CD14-positive monocyte (primary cell): ENCODE results near the gene SCN4A. TPM values are rescaled to one million over a fixed set of nuclear protein-coding genes. Genes with fewer than 3 reads are reported as not detected.

Source experiments
- DNase-seq, 3 donors: peaks; one replicate each; pipeline ENCODE4 v3.0.0-alpha.2; 2011 to 2022
- H2AFZ ChIP-seq: 2 replicates; pipeline ENCODE4 v1.6.0; 2012; ENCODE audit warnings: mild to moderate bottlenecking, low read depth, low read length, inconsistent platforms; ENCODE audit not compliant: insufficient read depth, poor library complexity, severe bottlenecking
- H3K27ac ChIP-seq, 2 donors: 1 replicate in 1 of 2; 2 replicates in 1 of 2; pipeline ENCODE4 v1.5.1; 2012 to 2013; ENCODE audit warnings: low read length in 2 of 2, control low read depth in 1 of 2, inconsistent platforms in 1 of 2, low read depth in 1 of 2, mild to moderate bottlenecking in 1 of 2
- H3K27me3 ChIP-seq, 2 donors: one replicate each; pipeline versions ENCODE4 v1.6.0 to v1.6.1; 2011 to 2013; ENCODE audit warnings: low read length in 2 of 2; ENCODE audit not compliant: control insufficient read depth in 2 of 2, insufficient read depth in 2 of 2
- H3K36me3 ChIP-seq, 2 donors: replicated peaks in 1 of 2; 1 replicate in 1 of 2; 2 replicates in 1 of 2; pipeline versions ENCODE4 v1.5.1 to v1.6.1; 2012 to 2013; ENCODE audit warnings: low read length in 2 of 2, control low read depth in 1 of 2, inconsistent platforms in 1 of 2, mild to moderate bottlenecking in 1 of 2; ENCODE audit not compliant: insufficient read depth in 2 of 2, control insufficient read depth in 1 of 2
- H3K4me1 ChIP-seq, 2 donors: 1 replicate in 1 of 2; 2 replicates in 1 of 2; pipeline versions ENCODE4 v1.5.1 to v1.6.1; 2012 to 2013; ENCODE audit warnings: low read length in 2 of 2, control low read depth in 1 of 2, inconsistent platforms in 1 of 2, mild to moderate bottlenecking in 1 of 2, moderate library complexity in 1 of 2; ENCODE audit not compliant: insufficient read depth in 2 of 2, control insufficient read depth in 1 of 2
- H3K4me2 ChIP-seq: replicated peaks from 2 replicates; pipeline ENCODE3; 2012; ENCODE audit warnings: low read length, moderate library complexity, mild to moderate bottlenecking; ENCODE audit not compliant: poor library complexity, severe bottlenecking; ENCODE audit errors: extremely low read depth
- H3K4me3 ChIP-seq, 3 experiments: fragments of 200-600 bp in 1 of 3; sonication (generic) in 1 of 3; replicated peaks in 1 of 3; 1 replicate in 2 of 3; 2 replicates in 1 of 3; pipeline ENCODE4 v1.5.1; 2011 to 2013; ENCODE audit warnings: low read length in 3 of 3, mild to moderate bottlenecking in 3 of 3, control low read depth in 2 of 3, low read depth in 2 of 3, inconsistent platforms in 1 of 3, moderate library complexity in 1 of 3
- H3K79me2 ChIP-seq: 2 replicates; pipeline ENCODE4 v1.6.0; 2012; ENCODE audit warnings: mild to moderate bottlenecking, control low read depth, inconsistent platforms, low read length, moderate library complexity; ENCODE audit not compliant: insufficient read depth
- H3K9ac ChIP-seq: 2 replicates; pipeline ENCODE4 v1.6.0; 2017; ENCODE audit warnings: low read length, mild to moderate bottlenecking; ENCODE audit not compliant: insufficient read depth, poor library complexity, severe bottlenecking
- H3K9me3 ChIP-seq, 2 donors: replicated peaks in 1 of 2; 1 replicate in 1 of 2; 2 replicates in 1 of 2; pipeline versions ENCODE4 v1.5.1 to v1.6.1; 2012 to 2013; ENCODE audit warnings: low read length in 2 of 2, control low read depth in 1 of 2; ENCODE audit not compliant: control insufficient read depth in 1 of 2, insufficient read depth in 1 of 2
- H4K20me1 ChIP-seq: 2 replicates; pipeline ENCODE4 v1.6.0; 2012; ENCODE audit warnings: mild to moderate bottlenecking, low read length, control low read depth, moderate library complexity; ENCODE audit not compliant: insufficient read depth
- H3K27ac Mint-ChIP-seq, 7 donors: one replicate each; pipeline ENCODE4 v1.8.0; 2020; ENCODE audit warnings: mild to moderate bottlenecking in 7 of 7, mixed read lengths in 7 of 7, moderate library complexity in 6 of 7, inconsistent platforms in 2 of 7
- H3K27me3 Mint-ChIP-seq, 3 donors: one replicate each; pipeline ENCODE4 v1.8.0; 2021 to 2022; ENCODE audit warnings: low read depth in 3 of 3, mild to moderate bottlenecking in 3 of 3, mixed read lengths in 3 of 3, moderate library complexity in 3 of 3, inconsistent platforms in 1 of 3
- H3K36me3 Mint-ChIP-seq, 2 donors: one replicate each; pipeline ENCODE4 v1.8.0; 2020; ENCODE audit warnings: mixed read lengths in 2 of 2, inconsistent platforms in 1 of 2, mild to moderate bottlenecking in 1 of 2
- H3K4me1 Mint-ChIP-seq: one replicate; pipeline ENCODE4 v1.8.0; 2020; ENCODE audit warnings: mild to moderate bottlenecking, mixed read lengths
- H3K4me3 Mint-ChIP-seq, 2 donors: one replicate each; pipeline ENCODE4 v1.8.0; 2020; ENCODE audit warnings: mild to moderate bottlenecking in 2 of 2, mixed read lengths in 2 of 2, moderate library complexity in 1 of 2
- H3K9me3 Mint-ChIP-seq, 7 donors: one replicate each; pipeline ENCODE4 v1.8.0; 2020 to 2022; ENCODE audit warnings: mixed read lengths in 7 of 7, mild to moderate bottlenecking in 6 of 7, moderate library complexity in 6 of 7, inconsistent platforms in 2 of 7
- CTCF ChIP-seq: fragments of 200-600 bp; IDR thresholded peaks from one replicate; pipeline ENCODE4 v1.8.0; 2022; ENCODE audit warnings: antibody characterized with exemption, mild to moderate bottlenecking
- WGBS: methylation state at CpG from one replicate; pipeline ENCODE4 v1.1.5; 2013; ENCODE audit warnings: missing lambda C conversion rate; ENCODE audit not compliant: insufficient coverage; 5-methylcytosine and 5-hydroxymethylcytosine counted together
- intact Hi-C, 2 donors: fragments of 100-400 bp; cut with micrococcal nuclease; formaldehyde crosslinking; loops; one replicate each; pipeline versions ENCODE4 v1.15.0 to v1.15.1; 2023
- polyA plus RNA-seq, 3 donors: library from polyadenylated mRNA; depleted of rRNA in 1 of 3; unstranded in 2 of 3; stranded (reverse) in 1 of 3; fragments of 300-500 nt in 2 of 3; fragments of >200 nt in 1 of 3; fragmentation: Illumina TruSeq in 2 of 3; gene quantifications; 1 replicate in 2 of 3; 2 replicates in 1 of 3; pipeline ENCODE4 v1.2.3, GENCODE V29; 2012 to 2021

The SCN4A gene
- polyA plus RNA-seq, 3 donors = not detected

DNA sequence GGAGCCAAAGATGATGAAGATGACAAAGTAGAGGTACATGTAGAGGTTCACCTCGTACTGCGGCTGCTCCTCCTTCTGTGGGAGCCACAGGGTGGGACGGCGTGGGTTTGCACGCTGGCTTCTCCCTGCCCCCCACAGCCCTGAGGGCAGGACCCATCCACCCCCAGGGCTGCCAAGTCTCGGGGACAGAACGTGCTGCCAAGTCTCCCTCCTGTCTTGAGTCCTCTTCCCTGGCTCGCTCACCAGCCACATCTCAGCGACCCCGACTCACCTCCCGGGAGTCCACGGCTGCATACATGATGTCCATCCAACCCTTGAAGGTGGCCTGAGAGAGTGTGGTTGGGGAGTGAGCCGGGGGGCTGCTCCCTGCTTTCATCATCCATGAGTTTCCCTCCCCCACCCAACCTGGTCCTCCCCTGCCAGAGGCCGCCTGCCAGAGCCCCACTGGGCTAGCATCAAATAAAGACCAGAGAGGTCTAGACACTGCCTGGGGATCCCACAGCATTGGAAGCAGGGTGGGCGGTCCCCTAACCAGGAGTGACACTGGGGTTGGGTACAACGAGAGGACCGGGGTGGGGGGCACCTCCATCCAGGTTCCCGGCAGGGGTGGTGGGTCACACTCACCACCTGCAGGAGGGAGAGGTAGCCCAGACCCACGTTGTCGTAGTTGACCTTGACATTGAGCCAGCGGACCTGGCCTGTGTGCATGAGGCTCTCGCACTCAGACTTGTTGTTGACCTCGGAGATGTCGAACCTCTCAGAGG, 27.8 kb downstream of the SCN4A start:
- no peak for DNase-seq
- H3K4me3 ChIP-seq = no peak overlapping the region
- H2AFZ ChIP-seq = no peak overlapping the region
- H3K4me2 ChIP-seq = no peak overlapping the region
- intact Hi-C loops = loop anchor here in 1 of 2 donors (5.0 kb wide), 1 partner anchor 43 kb away; no protein-coding TSS in a partner anchor
- Mint-ChIP-seq H3K4me1 (peaks cover 6% of the 10 kb centered on the region), H3K9me3 (peaks cover 0 to 1% (median 0%) of the 10 kb centered on the region in 7 donors), H3K27me3 (peaks cover 0 to 4% (median 3%) of the 10 kb centered on the region in 3 donors), H3K27ac (peak overlapping the region in 1 of 7 donors; percentile 50), H3K4me3 (no peak overlapping the region), H3K36me3 (no peaks in the 10 kb centered on the region)
- no peak overlapping the region for H3K27ac ChIP-seq
- peaks cover 9 to 10% of the 10 kb centered on the region in 2 donors for H3K4me1 ChIP-seq
- H3K9me3 ChIP-seq = no peaks in the 10 kb centered on the region
- WGBS = 94% methylated on average over 18 of the region's 24 CpGs
- H3K9ac ChIP-seq = no peak overlapping the region
- no peaks in the 10 kb centered on the region for H3K27me3 ChIP-seq
- no peaks in the 10 kb centered on the region for H3K36me3 ChIP-seq
- no peaks in the 10 kb centered on the region for H4K20me1 ChIP-seq
- no peaks in the 10 kb centered on the region for H3K79me2 ChIP-seq
- TF ChIP-seq CTCF = no peak

- Histone ChIP-seq H3K4me2 (no peak overlapping the region), H3K36me3 (no peaks in the 10 kb centered on the region), H3K27me3 (no peaks in the 10 kb centered on the region), H3K27ac (no peak overlapping the region), H3K79me2 (no peaks in the 10 kb centered on the region), H2AFZ (no peak overlapping the region), H3K9me3 (no peaks in the 10 kb centered on the region), H4K20me1 (no peaks in the 10 kb centered on the region), H3K4me1 (peaks cover 9 to 10% of the 10 kb centered on the region in 2 donors), H3K4me3 (no peak overlapping the region), H3K9ac (no peak overlapping the region)
- H3K36me3 Mint-ChIP-seq = no peaks in the 10 kb centered on the region
- H3K9me3 Mint-ChIP-seq = peaks cover 0 to 1% (median 0%) of the 10 kb centered on the region in 7 donors
- H3K27me3 Mint-ChIP-seq = peaks cover 0 to 3% (median 2%) of the 10 kb centered on the region in 3 donors
- intact Hi-C loops = no loop called here
- H3K4me1 Mint-ChIP-seq = peaks cover 8% of the 10 kb centered on the region
- WGBS = 86% methylated on average over 3 of the region's 9 CpGs
- no peak overlapping the region for H3K4me3 Mint-ChIP-seq
- no peak for DNase-seq
- H3K27ac Mint-ChIP-seq = peak overlapping the region in 1 of 7 donors; percentile 75
- TF ChIP-seq CTCF = peak; percentile 42
These were observed 29.0 kb downstream of the SCN4A start for GRCh38 chr17:63943745-63944144.
